ENCODE data around the gene TJP1. TPM values are rescaled to one million over a fixed set of nuclear protein-coding genes. Genes with fewer than 3 reads are reported as not detected.

The TJP1 gene
- total and polyA plus RNA-seq, 9 of the 15 experiments (the other 6 are each of a cell fraction or from before 2014, with no cell fraction given) = 9.1 to 39.3 (median 28.0) TPM

- CTCF ChIA-PET (ENCODE audit: low intra/inter-chr PET ratio) = interaction anchor here (0.6 kb wide), 1 partner anchor 36 kb away, joined by 3 read pairs; no protein-coding TSS in a partner anchor
- Histone ChIP-seq H2AFZ (ENCODE audit: low read depth, low read length) (no peak overlapping the region), H3K4me3 (no peak overlapping the region), H3K9me3 (replicated peaks; ENCODE audit: control insufficient read depth, insufficient read depth, low read depth, low read length) (no peaks in the 10 kb centered on the region), H3K79me2 (ENCODE audit: control insufficient read depth, insufficient read depth, low read length) (no peaks in the 10 kb centered on the region), H3K36me3 (ENCODE audit: control insufficient read depth, insufficient read depth, low read length) (no peaks in the 10 kb centered on the region), H3K9ac (ENCODE audit: insufficient read depth in 1 of 2, low read depth in 2 of 2, low read length in 2 of 2) (no peak overlapping the region), H3K27ac (ENCODE audit: extremely low read depth, low read depth, low read length) (no peak overlapping the region), H3K4me1 (replicated peaks in 1 of 2; ENCODE audit: control insufficient read depth in 2 of 2, insufficient read depth in 2 of 2, low read length in 2 of 2) (peaks cover 0 to 18% of the 10 kb centered on the region in 2 experiments; a peak in 3 of 5 replicates), H3K4me2 (ENCODE audit: insufficient read depth, low read length) (no peak overlapping the region), H4K20me1 (replicated peaks; ENCODE audit: control insufficient read depth, insufficient read depth, low read length) (no peaks in the 10 kb centered on the region), H3K9me1 (ENCODE audit: control insufficient read depth, insufficient read depth, low read length) (no peaks in the 10 kb centered on the region), H3K27me3 (ENCODE audit: control insufficient read depth in 2 of 2, insufficient read depth in 2 of 2, low read length in 2 of 2) (no peaks in the 10 kb centered on the region; a peak in 1 of 5 replicates)
- POLR2A ChIA-PET = no interaction called here
- TF ChIP-seq GABPA (tag; conservative IDR thresholded peaks at IDR 0.05; ENCODE audit: low read depth) (no peak), CEBPZ (IDR thresholded peaks at IDR 0.05; ENCODE audit: borderline replicate concordance, low read depth, low read length) (no peak), SFPQ (IDR thresholded peaks at IDR 0.05; ENCODE audit: low read depth, low read length) (no peak), SMAD1 (IDR thresholded peaks at IDR 0.05; ENCODE audit: low read depth, low read length, partially characterized antibody) (no peak), POLR2B (IDR thresholded peaks at IDR 0.05; ENCODE audit: low read depth, partially characterized antibody) (no peak), SETDB1 (IDR thresholded peaks at IDR 0.05; ENCODE audit: low read length) (no peak), MIER1 (IDR thresholded peaks at IDR 0.05; ENCODE audit: low read depth) (no peak), FUS (optimal IDR thresholded peaks at IDR 0.05; ENCODE audit: low read depth, low read length) (no peak), NFRKB (IDR thresholded peaks at IDR 0.05; ENCODE audit: low read depth) (no peak), ZNF518B (CRISPR knock-in tag; IDR thresholded peaks at IDR 0.05) (no peak)
- FAIRE-seq (no peak), DNase-seq (ENCODE audit: extremely low read depth in 1 of 4, low spot score in 3 of 4) (no peak), ATAC-seq (no peak)
- BruUV-seq (replicated peaks) = no TSS peak
- intact Hi-C loops (cut with micrococcal nuclease) (no loop called here), in situ Hi-C loops (cut with MboI) (loop anchor here (10.0 kb wide), 1 partner anchor 234 kb away; no protein-coding TSS in a partner anchor)
- 8% methylated on average over 7 of the region's 7 CpGs for WGBS (ENCODE audit: insufficient coverage, low coverage, missing lambda C conversion rate)
Measured at GRCh38 chr15:29690765-29691475, 131.3 kb downstream of the TJP1 start.
